Measurements from ENCODE around the gene HNRNPA2B1. TPM values are rescaled to one million over a fixed set of nuclear protein-coding genes. Genes with fewer than 3 reads are reported as not detected.

HNRNPA2B1 gene
- total and polyA plus RNA-seq, 2 of the 4 experiments (the other 2 are of a cell fraction): 49.3 to 515 TPM

GRCh38 chr7:26203016-26203415 lies 2.5 kb upstream of the HNRNPA2B1 start:
- H3K9ac ChIP-seq (ENCODE audit: low read depth, low read length): peak overlapping the region; percentile 99
- DNase-seq (no peak), ATAC-seq (ENCODE audit: low read depth) (no peak)
- no peak overlapping the region for H3K27ac ChIP-seq (ENCODE audit: insufficient read depth, low read length)
- no peak overlapping the region for H4K91ac ChIP-seq (ENCODE audit: insufficient read depth, low read depth, low read length)
- H3K14ac ChIP-seq (replicated peaks; ENCODE audit: low read depth, low read length): no peak overlapping the region
- no peak overlapping the region for H2BK15ac ChIP-seq (ENCODE audit: low read depth, low read length)
- peak overlapping the region; percentile 4; the same call in 1 of the 2 replicates for H3K56ac ChIP-seq (ENCODE audit: extremely low read depth, insufficient read depth, low read length)
- H4K20me1 ChIP-seq (ENCODE audit: insufficient read depth, low read length): peaks cover 66% of the 10 kb centered on the region
- TF ChIP-seq CEBPB (IDR thresholded peaks at IDR 0.05; ENCODE audit: low read depth, low read length) (no peak), MAFK (IDR thresholded peaks at IDR 0.05; ENCODE audit: low read depth, low read length) (no peak), RCOR1 (IDR thresholded peaks at IDR 0.05; ENCODE audit: insufficient replicate concordance, low read length) (no peak)
- TF ChIP-seq, protein P1, sequence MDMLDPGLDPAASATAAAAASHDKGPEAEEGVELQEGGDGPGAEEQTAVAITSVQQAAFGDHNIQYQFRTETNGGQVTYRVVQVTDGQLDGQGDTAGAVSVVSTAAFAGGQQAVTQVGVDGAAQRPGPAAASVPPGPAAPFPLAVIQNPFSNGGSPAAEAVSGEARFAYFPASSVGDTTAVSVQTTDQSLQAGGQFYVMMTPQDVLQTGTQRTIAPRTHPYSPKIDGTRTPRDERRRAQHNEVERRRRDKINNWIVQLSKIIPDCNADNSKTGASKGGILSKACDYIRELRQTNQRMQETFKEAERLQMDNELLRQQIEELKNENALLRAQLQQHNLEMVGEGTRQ (IDR thresholded peaks at IDR 0.05; ENCODE audit: low read depth, low read length): no peak
- H3K27me3 ChIP-seq (ENCODE audit: control insufficient read depth, insufficient read depth, low read length): no peaks in the 10 kb centered on the region
- dilution Hi-C loops (cut with HindIII; ENCODE audit: low sequenced_read_pairs, unreplicated experiment) (no loop called here), in situ Hi-C loops (cut with MboI; ENCODE audit: low sequenced_read_pairs) (loop anchor here (10.0 to 25.0 kb wide), 3 partner anchors 348 to 659 kb away; partner anchors contain the start of gene SKAP2), intact Hi-C loops (cut with micrococcal nuclease) (loop anchor here (5.0 to 10.0 kb wide), 5 partner anchors 154 to 1964 kb away; no protein-coding TSS in a partner anchor)
- POLR2A ChIA-PET (ENCODE audit: unreplicated experiment): interaction anchor here (0.6 kb wide), 1 partner anchor 12 kb away, joined by 3 read pairs; no protein-coding TSS in a partner anchor
- no peak overlapping the region for H3K18ac ChIP-seq (ENCODE audit: low read depth, low read length)
- H3K4me3 ChIP-seq (ENCODE audit: insufficient read depth, low read depth, low read length): peak overlapping the region; percentile 81
- no peak overlapping the region for H2BK20ac ChIP-seq (ENCODE audit: low read depth, low read length)
- no peak overlapping the region for H3K23ac ChIP-seq (ENCODE audit: low read depth, low read length)
- H3K9me1 ChIP-seq (ENCODE audit: insufficient read depth, low read length): no peaks in the 10 kb centered on the region; the same call in 1 of the 2 replicates
- H2BK5ac ChIP-seq (ENCODE audit: low read depth, low read length, poor library complexity, severe bottlenecking): peak overlapping the region; percentile 96
- no peak overlapping the region for H2BK120ac ChIP-seq (ENCODE audit: low read depth, low read length)
- CTCF ChIA-PET: no interaction called here
- H3K9me3 ChIP-seq (ENCODE audit: control insufficient read depth, insufficient read depth, low read length): no peaks in the 10 kb centered on the region
- H4K8ac ChIP-seq (ENCODE audit: low read depth in 2 of 2, low read length in 2 of 2): no peak overlapping the region
- no peak overlapping the region for H2AFZ ChIP-seq (replicated peaks; ENCODE audit: low read length, poor library complexity)
- no peak overlapping the region for H4K5ac ChIP-seq (ENCODE audit: low read depth, low read length)
- peaks cover 4 to 6% of the 10 kb centered on the region in 2 experiments; a peak in 1 of 4 replicates for H3K79me1 ChIP-seq (ENCODE audit: low read depth in 1 of 2, low read length in 2 of 2)
- WGBS, 2 experiments (ENCODE audit: extremely low coverage in 2 of 2, insufficient read length in 1 of 2): no CpG with 5 or more reads among the region's 2 CpGs
- peak overlapping the region; percentile 97 for H3K4me2 ChIP-seq (ENCODE audit: low read depth, low read length)
- peaks cover 16% of the 10 kb centered on the region for H3K36me3 ChIP-seq (ENCODE audit: control insufficient read depth, insufficient read depth, low read length)
- H3K4me1 ChIP-seq (ENCODE audit: control insufficient read depth, insufficient read depth, low read length): no peaks in the 10 kb centered on the region
- TSS peak; percentile 32 for BruUV-seq (replicated peaks)
- no peak overlapping the region for H2AK9ac ChIP-seq (replicated peaks; ENCODE audit: low read depth, low read length, poor library complexity)
- no peak overlapping the region for H2AK5ac ChIP-seq (ENCODE audit: low read depth, low read length)
- H3K4ac ChIP-seq (ENCODE audit: low read depth, low read length): no peak overlapping the region

All from IMR-90 (cell line).